Trophoblast cell (in vitro differentiated cells and primary cell): ENCODE measurements around the gene TRMT61A.

Source experiments
- DNase-seq, 2 donors: peaks; one replicate each; pipeline ENCODE4 v3.0.0-alpha.2; 2016
- H2AFZ ChIP-seq: 2 replicates; pipeline ENCODE4 v1.6.1; 2013; ENCODE audit warnings: low read length, moderate library complexity, mild to moderate bottlenecking; ENCODE audit not compliant: insufficient read depth, poor library complexity
- H2AK5ac ChIP-seq: 2 replicates; pipeline ENCODE4 v1.6.1; 2013; ENCODE audit warnings: mild to moderate bottlenecking, low read length
- H2BK120ac ChIP-seq: 2 replicates; pipeline ENCODE4 v1.6.1; 2013; ENCODE audit warnings: low read length, mild to moderate bottlenecking, moderate library complexity; ENCODE audit not compliant: insufficient read depth, poor library complexity
- H2BK12ac ChIP-seq: 2 replicates; pipeline ENCODE4 v1.6.1; 2013; ENCODE audit warnings: mild to moderate bottlenecking, low read length, moderate library complexity
- H2BK5ac ChIP-seq: 2 replicates; pipeline ENCODE4 v1.6.1; 2013; ENCODE audit warnings: low read length, low read depth, moderate library complexity, mild to moderate bottlenecking; ENCODE audit not compliant: poor library complexity
- H3K14ac ChIP-seq: 2 replicates; pipeline ENCODE4 v1.6.1; 2013; ENCODE audit warnings: mild to moderate bottlenecking, low read length
- H3K18ac ChIP-seq: 2 replicates; pipeline ENCODE4 v1.6.1; 2013; ENCODE audit warnings: mild to moderate bottlenecking, low read length
- H3K23ac ChIP-seq: 2 replicates; pipeline ENCODE4 v1.6.1; 2013; ENCODE audit warnings: low read length
- H3K27ac ChIP-seq: 2 replicates; pipeline ENCODE4 v1.5.1; 2013; ENCODE audit warnings: low read depth, mild to moderate bottlenecking, inconsistent platforms, low read length, moderate library complexity
- H3K27me3 ChIP-seq: 2 replicates; pipeline ENCODE4 v1.6.1; 2013; ENCODE audit warnings: inconsistent platforms, mild to moderate bottlenecking, low read length, moderate library complexity; ENCODE audit not compliant: insufficient read depth
- H3K36me3 ChIP-seq, 2 experiments: 1 replicate in 1 of 2; 2 replicates in 1 of 2; pipeline ENCODE4 v1.6.1; 2013; ENCODE audit warnings: low read length in 2 of 2, mild to moderate bottlenecking in 2 of 2, moderate library complexity in 1 of 2; ENCODE audit not compliant: insufficient read depth in 2 of 2, control insufficient read depth in 1 of 2
- H3K4ac ChIP-seq: 2 replicates; pipeline ENCODE4 v1.6.1; 2013; ENCODE audit warnings: low read depth, mild to moderate bottlenecking, low read length, moderate library complexity
- H3K4me1 ChIP-seq, 2 experiments: 1 replicate in 1 of 2; 2 replicates in 1 of 2; pipeline ENCODE4 v1.6.1; 2013; ENCODE audit warnings: low read length in 2 of 2, mild to moderate bottlenecking in 2 of 2, moderate library complexity in 1 of 2; ENCODE audit not compliant: insufficient read depth in 2 of 2, control insufficient read depth in 1 of 2
- H3K4me2 ChIP-seq: 2 replicates; pipeline ENCODE4 v1.6.1; 2013; ENCODE audit warnings: inconsistent platforms, mild to moderate bottlenecking, low read length, moderate library complexity
- H3K4me3 ChIP-seq: 2 replicates; pipeline ENCODE4 v1.5.1; 2013; ENCODE audit warnings: mild to moderate bottlenecking, low read depth, low read length, inconsistent platforms
- H3K79me1 ChIP-seq: one replicate; pipeline ENCODE4 v1.6.1; 2013; ENCODE audit warnings: low read length
- H3K79me2 ChIP-seq: 2 replicates; pipeline ENCODE4 v1.6.1; 2013; ENCODE audit warnings: low read length, mild to moderate bottlenecking; ENCODE audit not compliant: control insufficient read depth, insufficient read depth, poor library complexity
- H3K9ac ChIP-seq: 2 replicates; pipeline ENCODE4 v1.6.1; 2013; ENCODE audit warnings: mild to moderate bottlenecking, low read length
- H3K9me3 ChIP-seq: 2 replicates; pipeline ENCODE4 v1.6.1; 2013; ENCODE audit warnings: low read depth, mild to moderate bottlenecking, control low read depth, inconsistent platforms, low read length; ENCODE audit not compliant: insufficient read depth
- H4K12ac ChIP-seq: 2 replicates; pipeline ENCODE4 v1.6.1; 2013; ENCODE audit warnings: low read depth, mild to moderate bottlenecking, low read length, moderate library complexity
- H4K8ac ChIP-seq: 2 replicates; pipeline ENCODE4 v1.6.1; 2013; ENCODE audit warnings: low read depth, mild to moderate bottlenecking, low read length, moderate library complexity
- H4K91ac ChIP-seq: one replicate; pipeline ENCODE4 v1.6.1; 2013; ENCODE audit warnings: low read depth, mild to moderate bottlenecking, low read length, moderate library complexity
- WGBS: extraction: QIAGEN DNeasy Blood & Tissue Kit; methylation state at CpG from one replicate; pipeline ENCODE4 v1.1.7; 2013; ENCODE audit warnings: missing lambda C conversion rate; ENCODE audit not compliant: insufficient read length, insufficient coverage; ENCODE audit errors: extremely low coverage; 5-methylcytosine and 5-hydroxymethylcytosine counted together

TRMT61A gene

GRCh38 chr14:103548463-103549351, 19.7 kb downstream of the TRMT61A start:
- Histone ChIP-seq H2BK120ac (no peak overlapping the region), H4K91ac (no peak overlapping the region), H3K79me1 (no peaks in the 10 kb centered on the region), H3K27ac (no peak overlapping the region), H3K9ac (no peak overlapping the region), H4K12ac (no peak overlapping the region), H3K9me3 (peaks cover 5% of the 10 kb centered on the region), H3K27me3 (no peaks in the 10 kb centered on the region), H3K4ac (no peak overlapping the region), H3K4me3 (no peak overlapping the region), H2BK5ac (no peak overlapping the region), H3K4me2 (no peak overlapping the region), H2AFZ (no peak overlapping the region), H3K4me1 (no peaks in the 10 kb centered on the region), H2AK5ac (no peak overlapping the region), H3K79me2 (no peaks in the 10 kb centered on the region), H3K18ac (no peak overlapping the region), H2BK12ac (no peak overlapping the region), H3K23ac (no peak overlapping the region), H3K36me3 (no peaks in the 10 kb centered on the region), H3K14ac (no peak overlapping the region), H4K8ac (no peak overlapping the region)
- DNase-seq = no peak
- no CpG with 5 or more reads among the region's 27 CpGs for WGBS

- Histone ChIP-seq H4K8ac (no peak overlapping the region), H3K79me2 (no peaks in the 10 kb centered on the region), H3K27me3 (no peaks in the 10 kb centered on the region), H3K9me3 (peaks cover 5% of the 10 kb centered on the region), H3K4ac (no peak overlapping the region), H3K27ac (no peak overlapping the region), H2BK12ac (no peak overlapping the region), H3K18ac (no peak overlapping the region), H4K91ac (no peak overlapping the region), H3K14ac (no peak overlapping the region), H4K12ac (no peak overlapping the region), H3K9ac (no peak overlapping the region), H2BK5ac (no peak overlapping the region), H2AFZ (no peak overlapping the region), H3K4me1 (no peaks in the 10 kb centered on the region), H3K4me2 (no peak overlapping the region), H3K4me3 (no peak overlapping the region), H2BK120ac (no peak overlapping the region), H3K36me3 (no peaks in the 10 kb centered on the region), H2AK5ac (no peak overlapping the region), H3K79me1 (no peaks in the 10 kb centered on the region), H3K23ac (no peak overlapping the region)
- no peak for DNase-seq
- WGBS = no CpG with 5 or more reads among the region's 30 CpGs
Observed at GRCh38 chr14:103549361-103550311, 20.6 kb downstream of the TRMT61A start.

- H3K9ac ChIP-seq = no peak overlapping the region
- H3K14ac ChIP-seq = no peak overlapping the region
- H3K23ac ChIP-seq = no peak overlapping the region
- WGBS = no CpG with 5 or more reads among the region's 22 CpGs
- no peak overlapping the region for H3K4me3 ChIP-seq
- H2BK120ac ChIP-seq = no peak overlapping the region
- no peak overlapping the region for H4K91ac ChIP-seq
- no peak for DNase-seq
- no peaks in the 10 kb centered on the region for H3K79me2 ChIP-seq
- H3K36me3 ChIP-seq = no peaks in the 10 kb centered on the region
- no peak overlapping the region for H3K4ac ChIP-seq
- no peak overlapping the region for H4K12ac ChIP-seq
- no peak overlapping the region for H3K27ac ChIP-seq
- no peak overlapping the region for H4K8ac ChIP-seq
- H3K9me3 ChIP-seq = peaks cover 5% of the 10 kb centered on the region
- H3K18ac ChIP-seq = no peak overlapping the region
- H2AFZ ChIP-seq = no peak overlapping the region
- H2AK5ac ChIP-seq = no peak overlapping the region
- no peak overlapping the region for H3K4me2 ChIP-seq
- H3K79me1 ChIP-seq = no peaks in the 10 kb centered on the region
- no peak overlapping the region for H2BK5ac ChIP-seq
- no peaks in the 10 kb centered on the region for H3K27me3 ChIP-seq
- H2BK12ac ChIP-seq = no peak overlapping the region
- no peaks in the 10 kb centered on the region for H3K4me1 ChIP-seq
Observed at GRCh38 chr14:103550451-103551337, 21.7 kb downstream of the TRMT61A start.

GRCh38 chr14:103551338-103551762, 22.4 kb downstream of the TRMT61A start:
- peaks cover 5% of the 10 kb centered on the region for H3K9me3 ChIP-seq
- no peak overlapping the region for H3K27ac ChIP-seq
- WGBS = no CpG with 5 or more reads among the region's 17 CpGs
- no peak overlapping the region for H3K9ac ChIP-seq
- H3K23ac ChIP-seq = no peak overlapping the region
- H3K27me3 ChIP-seq = no peaks in the 10 kb centered on the region
- no peak overlapping the region for H2BK120ac ChIP-seq
- H2AFZ ChIP-seq = no peak overlapping the region
- no peak overlapping the region for H4K12ac ChIP-seq
- no peak overlapping the region for H2BK12ac ChIP-seq
- DNase-seq = no peak
- no peak overlapping the region for H2BK5ac ChIP-seq
- H3K4me3 ChIP-seq = no peak overlapping the region
- no peaks in the 10 kb centered on the region for H3K36me3 ChIP-seq
- H3K18ac ChIP-seq = no peak overlapping the region
- no peak overlapping the region for H3K4ac ChIP-seq
- no peak overlapping the region for H2AK5ac ChIP-seq
- no peaks in the 10 kb centered on the region for H3K79me1 ChIP-seq
- no peak overlapping the region for H4K91ac ChIP-seq
- H4K8ac ChIP-seq = no peak overlapping the region
- H3K14ac ChIP-seq = no peak overlapping the region
- H3K4me2 ChIP-seq = no peak overlapping the region
- no peaks in the 10 kb centered on the region for H3K4me1 ChIP-seq
- no peaks in the 10 kb centered on the region for H3K79me2 ChIP-seq
